ENCODE measurements around the gene FHAD1.

GRCh38 chr1:15442759-15443158 is 195.7 kb downstream of the FHAD1 start:
- no peak for TF ChIP-seq CTCF (conservative IDR thresholded peaks at IDR 0.05; ENCODE audit: low read depth, low read length)
- TF ChIP-seq EZH2 (IDR thresholded peaks at IDR 0.05; ENCODE audit: borderline replicate concordance, low read depth, low read length, poor library complexity, severe bottlenecking), result no peak
